ENCODE measurements around the gene COL6A5. TPM values are rescaled to one million over a fixed set of nuclear protein-coding genes. Genes with fewer than 3 reads are reported as not detected.
"Not testable (repeated sequence)": the region's sequence is repeated elsewhere in the genome, so short reads cannot be mapped to it uniquely, and the experiment has no call there.

The COL6A5 gene
- not detected for total RNA-seq

GRCh38 chr3:130345487-130346079, at the start of gene COL6A5:
Gene COL6A5 (plus strand): TSS chr3:130345672. CDS start chr3:130373639, 27,967 bp downstream.
- POLR2A ChIA-PET: no interaction called here
- CTCF ChIA-PET: no interaction called here

- ChIA-PET CTCF (no interaction called here), POLR2A (no interaction called here)
These were observed 45.9 kb upstream of the COL6A5 start for GRCh38 chr3:130299531-130299930.

GRCh38 chr3:130300888-130301287, 44.6 kb upstream of the COL6A5 start:
- ChIA-PET CTCF (no interaction called here), POLR2A (no interaction called here)

GRCh38 chr3:130310109-130310508, 35.4 kb upstream of the COL6A5 start:
- ChIA-PET CTCF (no interaction called here), POLR2A (no interaction called here)

GRCh38 chr3:130312374-130312773, 33.1 kb upstream of the COL6A5 start:
- CTCF ChIA-PET: no interaction called here

GRCh38 chr3:130316169-130316568, 29.3 kb upstream of the COL6A5 start:
- POLR2A ChIA-PET: no interaction called here
- CTCF ChIA-PET: no interaction called here

More at GRCh38 chr3:130312374-130312773, 33.1 kb upstream of the COL6A5 start:
- POLR2A ChIA-PET: no interaction called here

GRCh38 chr3:130323503-130323902, 22.0 kb upstream of the COL6A5 start:
- CTCF ChIA-PET: no interaction called here

GRCh38 chr3:130340766-130341165, 4.7 kb upstream of the COL6A5 start:
- ChIA-PET CTCF (no interaction called here), POLR2A (no interaction called here)

More at GRCh38 chr3:130323503-130323902, 22.0 kb upstream of the COL6A5 start:
- POLR2A ChIA-PET: no interaction called here

GRCh38 chr3:130341388-130341787, 4.1 kb upstream of the COL6A5 start:
- CTCF ChIA-PET: no interaction called here
- POLR2A ChIA-PET: no interaction called here

- ChIA-PET CTCF (no interaction called here), POLR2A (no interaction called here)
These were observed 3.6 kb upstream of the COL6A5 start for GRCh38 chr3:130341882-130342281.

- ChIA-PET CTCF (no interaction called here), POLR2A (no interaction called here)
These were observed 2.4 kb upstream of the COL6A5 start for GRCh38 chr3:130342821-130343661.

GRCh38 chr3:130348258-130348657, 2.8 kb downstream of the COL6A5 start:
- POLR2A ChIA-PET, CTCF ChIA-PET: not testable (repeated sequence)

- ChIA-PET CTCF (no interaction called here), POLR2A (no interaction called here)
These were observed 9.0 kb downstream of the COL6A5 start for GRCh38 chr3:130354430-130354829.

- POLR2A ChIA-PET: no interaction called here
- CTCF ChIA-PET: no interaction called here
These were observed 28.6 kb downstream of the COL6A5 start for GRCh38 chr3:130374033-130374432.

- POLR2A ChIA-PET: no interaction called here
- CTCF ChIA-PET: no interaction called here
These were observed 29.4 kb downstream of the COL6A5 start for GRCh38 chr3:130374908-130375307.

GRCh38 chr3:130377960-130378676, 32.6 kb downstream of the COL6A5 start:
- CTCF ChIA-PET: interaction anchor here (0.6 kb wide), 1 partner anchor 104 kb away, joined by 3 read pairs; no protein-coding TSS in a partner anchor
- POLR2A ChIA-PET: no interaction called here

- CTCF ChIA-PET: no interaction called here
- POLR2A ChIA-PET: no interaction called here
These were observed 33.3 kb downstream of the COL6A5 start for GRCh38 chr3:130378677-130379191.

GRCh38 chr3:130379274-130379673, 33.8 kb downstream of the COL6A5 start:
- CTCF ChIA-PET: no interaction called here
- POLR2A ChIA-PET: no interaction called here

- CTCF ChIA-PET: no interaction called here
- POLR2A ChIA-PET: no interaction called here
These were observed 34.9 kb downstream of the COL6A5 start for GRCh38 chr3:130380398-130380797.

GRCh38 chr3:130383424-130383823, 38.0 kb downstream of the COL6A5 start:
- ChIA-PET POLR2A (no interaction called here), CTCF (no interaction called here)

- ChIA-PET CTCF (no interaction called here), POLR2A (no interaction called here)
These were observed 39.1 kb downstream of the COL6A5 start for GRCh38 chr3:130384476-130385025.
